H1 (cell line): ENCODE measurements around the gene PHC2.

Source experiments
- BRCA1 ChIP-seq: IDR thresholded peaks from 2 replicates; pipeline ENCODE4 v1.6.1; 2012; ENCODE audit warnings: low read depth, low read length, improper control_type of control experiment
- GABPA ChIP-seq: IDR thresholded peaks from 2 replicates; pipeline ENCODE4 v1.6.1; 2011; ENCODE audit warnings: mild to moderate bottlenecking, low read length, moderate library complexity, borderline replicate concordance; ENCODE audit not compliant: insufficient read depth

- TF ChIP-seq GABPA: no peak
- TF ChIP-seq BRCA1: no peak
Measured at GRCh38 chr1:33363021-33363420, 67.9 kb downstream of the PHC2 start.
